ENCODE measurements around the gene BLACAT1. TPM values are rescaled to one million over a fixed set of nuclear protein-coding genes. Genes with fewer than 3 reads are reported as not detected.
"Not testable (repeated sequence)": the region's sequence is repeated elsewhere in the genome, so short reads cannot be mapped to it uniquely, and the experiment has no call there.

Gene BLACAT1
- total and polyA plus RNA-seq, 4 donors: 0.35 to 0.74 (median 0.58) TPM

- H3K9me3 ChIP-seq (ENCODE audit: control insufficient read depth in 4 of 4, insufficient read depth in 3 of 4, low read length in 3 of 4): no peaks in the 10 kb centered on the region
- DNase-seq (no peak), ATAC-seq (ENCODE audit: insufficient read depth, low FRiP score) (no peak)
- no peak for TF ChIP-seq CTCF (IDR thresholded peaks at IDR 0.05; ENCODE audit: control extremely low read depth, extremely low read depth)
- WGBS, 2 donors: 86 to 88% methylated on average over 6 of the region's 6 CpGs
- H3K4me3 ChIP-seq: no peak overlapping the region
- no peak overlapping the region for H3K9ac ChIP-seq (ENCODE audit: insufficient read depth in 1 of 2, low read length in 2 of 2)
- peaks cover 0 to 17% (median 9%) of the 10 kb centered on the region in 3 donors for H3K27me3 ChIP-seq (ENCODE audit: control insufficient read depth in 3 of 3, insufficient read depth in 3 of 3, low read length in 2 of 3)
- H3K4me1 ChIP-seq (ENCODE audit: control insufficient read depth in 5 of 5, insufficient read depth in 5 of 5, low read length in 5 of 5): no peaks in the 10 kb centered on the region
- no peak overlapping the region for H3K27ac ChIP-seq (ENCODE audit: low read depth in 1 of 2, low read length in 1 of 2)
- no peaks in the 10 kb centered on the region for H3K36me3 ChIP-seq (ENCODE audit: control insufficient read depth in 4 of 4, insufficient read depth in 4 of 4, low read length in 4 of 4)
Observed at GRCh38 chr1:205486258-205486657, 30.4 kb upstream of the BLACAT1 start.

DNA sequence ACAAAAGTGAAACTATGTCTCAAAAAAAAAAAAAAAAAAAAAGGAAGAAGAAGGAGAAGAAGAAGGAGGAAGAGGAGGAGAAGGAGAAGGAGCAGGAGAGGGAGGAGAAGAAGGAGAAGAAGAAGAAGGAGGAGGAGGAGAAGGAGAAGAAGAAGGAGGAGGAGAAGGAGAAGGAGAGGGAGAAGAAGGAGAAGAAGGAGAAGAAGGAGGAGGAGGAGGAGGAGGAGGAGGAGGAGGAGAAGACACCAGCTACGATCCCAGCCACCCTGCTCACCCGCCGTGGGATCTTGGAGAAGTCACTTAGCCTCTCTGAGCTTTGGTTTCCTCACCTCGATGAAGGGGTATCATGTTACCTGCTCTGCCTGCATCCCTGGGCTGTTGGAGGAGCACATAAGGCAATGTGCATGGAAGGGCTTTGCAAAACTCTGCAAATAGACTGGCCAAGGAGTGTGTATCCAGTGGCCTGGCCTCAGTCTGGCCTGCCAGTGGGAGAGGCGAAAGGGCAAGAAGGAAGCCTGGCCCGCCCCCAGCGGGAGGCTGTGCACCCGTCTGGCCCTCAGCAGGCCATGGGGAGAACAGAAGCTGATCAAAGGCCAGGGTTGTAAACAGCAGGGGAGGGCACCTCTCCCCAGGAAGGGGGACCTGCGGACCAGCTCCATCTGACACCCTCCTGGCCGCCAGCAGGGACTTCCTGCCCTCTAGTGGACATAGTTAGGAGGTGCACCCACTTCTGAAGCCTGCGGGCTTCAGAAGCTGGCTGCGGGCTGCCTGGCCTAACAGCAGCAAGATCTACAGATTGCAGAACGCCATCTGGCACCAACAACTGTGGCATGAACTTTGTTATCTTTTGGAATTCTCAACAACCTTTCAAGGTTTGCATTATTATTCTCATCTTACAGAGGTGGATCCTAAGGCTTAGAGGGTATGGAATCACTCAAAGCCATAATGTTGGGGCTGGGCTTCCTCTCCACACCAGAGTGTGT is 29.4 kb upstream of the BLACAT1 start:
- Histone ChIP-seq H3K36me3 (ENCODE audit: control insufficient read depth in 4 of 4, insufficient read depth in 4 of 4, low read length in 4 of 4) (no peaks in the 10 kb centered on the region), H3K4me1 (ENCODE audit: control insufficient read depth in 5 of 5, insufficient read depth in 5 of 5, low read length in 5 of 5) (no peaks in the 10 kb centered on the region), H3K9ac (ENCODE audit: insufficient read depth in 1 of 2, low read length in 2 of 2) (no peak overlapping the region), H3K27ac (ENCODE audit: low read depth in 1 of 2, low read length in 1 of 2) (no peak overlapping the region), H3K4me3 (no peak overlapping the region), H3K9me3 (ENCODE audit: control insufficient read depth in 4 of 4, insufficient read depth in 3 of 4, low read length in 3 of 4) (no peaks in the 10 kb centered on the region), H3K27me3 (ENCODE audit: control insufficient read depth in 3 of 3, insufficient read depth in 3 of 3, low read length in 2 of 3) (peaks cover 0 to 25% (median 9%) of the 10 kb centered on the region in 3 donors)
- peak; percentile 82 for TF ChIP-seq CTCF (IDR thresholded peaks at IDR 0.05; ENCODE audit: control extremely low read depth, extremely low read depth)
- WGBS, 2 donors: 30 to 33% methylated on average over 13 of the region's 13 CpGs
- peak; percentile 74 to 80 (median 77) for DNase-seq
- peak; percentile 76 for ATAC-seq (ENCODE audit: insufficient read depth, low FRiP score)

DNA sequence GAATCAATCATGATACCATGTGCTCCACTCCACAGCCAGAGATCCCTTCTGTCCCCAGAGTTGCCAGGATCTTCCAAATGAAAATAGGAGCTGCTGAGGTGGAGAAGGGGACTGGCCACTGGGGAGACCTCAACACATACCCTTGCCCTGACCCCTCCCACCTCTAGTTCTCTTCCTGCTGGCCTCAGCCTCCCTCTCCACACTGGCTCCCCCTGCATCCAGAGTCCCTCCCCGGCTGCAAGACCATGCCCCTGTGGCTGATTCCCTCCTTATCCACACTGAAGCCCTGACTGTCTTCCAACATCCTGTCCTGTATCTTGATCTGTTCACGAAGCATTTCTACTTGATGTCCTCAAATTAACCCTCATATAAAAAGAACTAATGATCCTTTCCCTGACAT is 27.5 kb upstream of the BLACAT1 start:
- Histone ChIP-seq H3K4me3 (no peak overlapping the region), H3K4me1 (ENCODE audit: control insufficient read depth in 5 of 5, insufficient read depth in 5 of 5, low read length in 5 of 5) (no peaks in the 10 kb centered on the region), H3K9me3 (ENCODE audit: control insufficient read depth in 4 of 4, insufficient read depth in 3 of 4, low read length in 3 of 4) (no peaks in the 10 kb centered on the region), H3K27ac (ENCODE audit: low read depth in 1 of 2, low read length in 1 of 2) (no peak overlapping the region), H3K9ac (ENCODE audit: insufficient read depth in 1 of 2, low read length in 2 of 2) (no peak overlapping the region), H3K36me3 (ENCODE audit: control insufficient read depth in 4 of 4, insufficient read depth in 4 of 4, low read length in 4 of 4) (no peaks in the 10 kb centered on the region), H3K27me3 (ENCODE audit: control insufficient read depth in 3 of 3, insufficient read depth in 3 of 3, low read length in 2 of 3) (peaks cover 0 to 25% (median 12%) of the 10 kb centered on the region in 3 donors)
- WGBS, 2 donors: 35 to 43% methylated on average over 2 of the region's 2 CpGs
- no peak for TF ChIP-seq CTCF (IDR thresholded peaks at IDR 0.05; ENCODE audit: control extremely low read depth, extremely low read depth)
- ATAC-seq (ENCODE audit: insufficient read depth, low FRiP score): no peak
- DNase-seq: no peak

DNA sequence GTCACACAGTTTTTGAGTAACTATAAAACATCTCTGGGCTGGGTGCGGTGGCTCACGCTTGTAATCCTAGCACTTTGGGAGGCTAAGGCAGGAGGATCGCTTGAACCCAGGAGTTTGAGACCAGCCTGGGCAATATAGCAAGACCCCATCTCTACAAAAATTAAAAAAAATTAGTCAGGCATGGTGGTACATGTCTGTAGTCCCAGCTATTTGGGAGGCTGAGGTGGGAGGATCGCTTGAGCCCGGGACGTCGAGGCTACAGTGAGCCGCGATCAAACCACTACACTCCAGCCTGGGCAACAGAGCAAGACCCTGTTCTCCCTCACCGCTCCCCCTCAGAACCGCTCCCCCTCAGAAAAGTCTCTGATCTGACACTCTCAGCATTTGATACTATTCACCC is 26.7 kb upstream of the BLACAT1 start:
- not testable (repeated sequence) for H3K9ac ChIP-seq (ENCODE audit: insufficient read depth in 1 of 2, low read length in 2 of 2); H3K9me3 ChIP-seq (ENCODE audit: control insufficient read depth in 4 of 4, insufficient read depth in 3 of 4, low read length in 3 of 4); H3K27ac ChIP-seq (ENCODE audit: low read depth in 1 of 2, low read length in 1 of 2); H3K36me3 ChIP-seq (ENCODE audit: control insufficient read depth in 4 of 4, insufficient read depth in 4 of 4, low read length in 4 of 4); ATAC-seq (ENCODE audit: insufficient read depth, low FRiP score); H3K4me1 ChIP-seq (ENCODE audit: control insufficient read depth in 5 of 5, insufficient read depth in 5 of 5, low read length in 5 of 5); DNase-seq; H3K4me3 ChIP-seq
- 92 to 95% methylated on average over 11 of the region's 11 CpGs for WGBS, 2 donors
- H3K27me3 ChIP-seq (ENCODE audit: control insufficient read depth in 3 of 3, insufficient read depth in 3 of 3, low read length in 2 of 3): peaks cover 0 to 25% (median 12%) of the 10 kb centered on the region in 3 donors

All from lung (tissue), 12 donors.